SJCRH30 (cell line): ENCODE measurements around the gene TBC1D8. TPM values are rescaled to one million over a fixed set of nuclear protein-coding genes. Genes with fewer than 3 reads are reported as not detected.
A peak's percentile ranks its signal among the peaks of the same experiment; 100 is the strongest.

Experiments used
- DNase-seq, 2 experiments: peaks; one replicate each; pipeline ENCODE4 v3.0.0-alpha.2; 2015 to 2020
- H3K27ac ChIP-seq: fragments of 250-450 bp; sonication (Bioruptor Pico); 2 replicates; pipeline ENCODE4 v1.5.1; 2020; ENCODE audit warnings: mild to moderate bottlenecking, moderate library complexity
- H3K27me3 ChIP-seq: fragments of 250-450 bp; sonication (Bioruptor Pico); 2 replicates; pipeline ENCODE4 v1.5.1; 2020; ENCODE audit warnings: mild to moderate bottlenecking, moderate library complexity
- H3K36me3 ChIP-seq: fragments of 250-450 bp; sonication (Bioruptor Pico); 2 replicates; pipeline ENCODE4 v1.5.1; 2020; ENCODE audit warnings: mild to moderate bottlenecking, moderate library complexity
- H3K4me1 ChIP-seq: fragments of 250-450 bp; sonication (Bioruptor Pico); 2 replicates; pipeline ENCODE4 v1.5.1; 2020; ENCODE audit warnings: mild to moderate bottlenecking, moderate library complexity
- H3K4me3 ChIP-seq: fragments of 250-450 bp; sonication (Bioruptor Pico); 2 replicates; pipeline ENCODE4 v1.5.1; 2020; ENCODE audit warnings: mild to moderate bottlenecking, moderate library complexity
- H3K9me3 ChIP-seq: fragments of 250-450 bp; sonication (Bioruptor Pico); replicated peaks from 2 replicates; pipeline ENCODE4 v1.5.1; 2020; ENCODE audit warnings: mild to moderate bottlenecking, moderate library complexity
- total RNA-seq: library from RNA; depleted of rRNA; stranded (reverse); fragments of >200 nt; shearing (Covaris generic); gene quantifications from 2 replicates; pipeline ENCODE4 v1.2.3, GENCODE V29; 2014

The TBC1D8 gene
- total RNA-seq, 1 experiment from 2014 or later = 8.8 TPM

DNA sequence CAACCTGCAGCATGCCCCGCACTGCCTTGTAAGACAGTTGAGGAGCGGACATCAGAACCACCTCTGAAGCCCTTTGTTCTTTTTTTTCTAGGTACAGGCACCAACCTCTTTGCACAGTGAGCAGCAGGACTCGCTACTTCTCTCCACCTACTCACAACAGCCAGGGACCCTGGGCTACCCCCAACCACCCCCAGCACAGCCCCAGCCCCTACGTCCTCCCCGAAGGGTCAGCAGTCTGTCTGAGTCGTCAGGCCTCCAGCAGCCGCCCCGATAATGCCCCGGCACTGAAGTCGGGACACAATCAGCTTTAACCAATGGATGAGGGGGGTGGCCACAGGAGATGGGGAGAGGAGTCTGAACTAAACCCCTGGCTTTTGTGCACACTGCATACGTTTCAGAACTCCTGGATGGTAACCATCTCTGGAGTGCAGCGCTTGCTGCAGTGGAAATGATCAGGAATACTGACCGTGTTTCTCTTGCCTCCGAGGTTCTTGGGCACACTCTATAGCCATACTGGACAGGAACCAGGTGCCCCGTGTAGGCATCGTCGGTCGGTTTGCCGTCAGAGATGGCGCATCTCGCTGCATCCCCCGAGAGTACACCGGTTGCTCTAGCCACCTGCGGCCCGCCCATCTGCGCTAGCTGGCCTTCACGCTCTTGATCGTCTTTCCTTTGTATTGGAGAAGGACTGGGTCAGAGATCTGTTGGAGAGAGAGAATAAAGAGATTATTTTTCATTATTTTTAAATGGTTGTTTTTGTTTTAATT, 155.7 kb downstream of the TBC1D8 start:
- Histone ChIP-seq H3K27ac (no peak overlapping the region), H3K36me3 (no peaks in the 10 kb centered on the region), H3K4me1 (no peaks in the 10 kb centered on the region), H3K27me3 (peaks cover 16% of the 10 kb centered on the region), H3K4me3 (no peak overlapping the region), H3K9me3 (no peaks in the 10 kb centered on the region)
- DNase-seq = no peak

DNA sequence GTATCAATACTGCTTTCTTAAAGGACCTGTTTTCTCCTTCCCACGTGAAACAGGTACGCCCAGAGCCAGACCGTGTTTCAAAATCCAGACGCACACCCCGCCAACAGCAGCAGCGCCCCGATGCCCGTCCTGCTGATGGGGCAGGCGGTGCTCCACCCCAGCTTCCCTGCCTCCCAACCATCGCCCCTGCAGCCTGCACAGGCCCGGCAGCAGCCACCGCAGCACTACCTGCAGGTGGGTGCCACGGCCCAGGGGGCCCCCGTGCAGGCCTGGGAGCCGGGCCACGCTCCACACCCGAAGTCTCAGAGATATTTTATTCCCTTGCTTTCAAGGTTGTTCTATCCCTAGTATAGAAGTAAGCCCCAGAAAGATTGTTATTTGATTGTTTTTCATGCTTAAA, 157.9 kb downstream of the TBC1D8 start:
- H3K36me3 ChIP-seq = no peaks in the 10 kb centered on the region
- no peaks in the 10 kb centered on the region for H3K4me1 ChIP-seq
- H3K27ac ChIP-seq = no peak overlapping the region
- peaks cover 16% of the 10 kb centered on the region for H3K27me3 ChIP-seq
- no peaks in the 10 kb centered on the region for H3K9me3 ChIP-seq
- no peak for DNase-seq
- H3K4me3 ChIP-seq = no peak overlapping the region

DNA sequence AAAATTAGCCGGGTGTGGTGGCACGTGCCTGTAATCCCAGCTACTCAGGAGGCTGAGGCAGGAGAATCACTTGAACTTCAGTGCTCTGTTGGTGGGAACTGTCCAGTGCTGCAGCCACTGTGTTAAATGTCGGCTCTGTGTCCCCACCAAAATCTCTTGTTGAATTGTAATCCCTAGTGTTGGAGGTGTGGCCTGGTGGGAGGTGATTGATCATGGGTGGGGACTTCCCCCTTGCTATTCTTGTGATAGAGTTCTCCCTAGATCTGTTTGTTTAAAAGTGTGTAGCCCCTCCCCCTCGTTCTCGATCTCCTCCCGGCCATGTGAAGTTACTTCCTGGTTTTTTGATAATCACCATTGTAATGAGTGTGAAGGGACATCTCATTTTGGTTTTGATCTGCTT, 158.9 kb downstream of the TBC1D8 start:
- H3K27me3 ChIP-seq = peaks cover 8% of the 10 kb centered on the region
- DNase-seq = no peak
- H3K36me3 ChIP-seq = no peaks in the 10 kb centered on the region
- no peaks in the 10 kb centered on the region for H3K4me1 ChIP-seq
- no peak overlapping the region for H3K4me3 ChIP-seq
- H3K27ac ChIP-seq = no peak overlapping the region
- H3K9me3 ChIP-seq = no peaks in the 10 kb centered on the region

DNA sequence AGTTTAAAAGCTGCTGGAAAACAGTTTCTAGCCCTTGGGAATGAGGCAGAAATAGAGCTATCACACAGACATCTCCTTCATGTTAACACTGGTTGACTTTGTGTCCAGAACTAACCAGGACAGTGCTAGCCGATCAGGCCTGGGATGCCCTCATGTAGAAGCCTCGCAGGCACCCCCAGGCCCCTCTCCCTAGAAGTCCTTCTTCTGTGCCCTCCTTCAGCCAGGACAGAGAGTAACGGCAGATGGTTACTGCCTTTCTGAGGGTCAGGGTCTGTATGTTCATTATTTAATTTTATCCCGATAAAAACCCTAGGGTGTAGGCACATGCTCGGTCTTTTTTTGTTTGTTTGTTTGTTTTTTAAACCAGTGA, 159.8 kb downstream of the TBC1D8 start:
- no peaks in the 10 kb centered on the region for H3K4me1 ChIP-seq
- H3K27me3 ChIP-seq = peaks cover 4% of the 10 kb centered on the region
- no peaks in the 10 kb centered on the region for H3K36me3 ChIP-seq
- DNase-seq = no peak
- H3K9me3 ChIP-seq = no peaks in the 10 kb centered on the region
- H3K4me3 ChIP-seq = no peak overlapping the region
- no peak overlapping the region for H3K27ac ChIP-seq

DNA sequence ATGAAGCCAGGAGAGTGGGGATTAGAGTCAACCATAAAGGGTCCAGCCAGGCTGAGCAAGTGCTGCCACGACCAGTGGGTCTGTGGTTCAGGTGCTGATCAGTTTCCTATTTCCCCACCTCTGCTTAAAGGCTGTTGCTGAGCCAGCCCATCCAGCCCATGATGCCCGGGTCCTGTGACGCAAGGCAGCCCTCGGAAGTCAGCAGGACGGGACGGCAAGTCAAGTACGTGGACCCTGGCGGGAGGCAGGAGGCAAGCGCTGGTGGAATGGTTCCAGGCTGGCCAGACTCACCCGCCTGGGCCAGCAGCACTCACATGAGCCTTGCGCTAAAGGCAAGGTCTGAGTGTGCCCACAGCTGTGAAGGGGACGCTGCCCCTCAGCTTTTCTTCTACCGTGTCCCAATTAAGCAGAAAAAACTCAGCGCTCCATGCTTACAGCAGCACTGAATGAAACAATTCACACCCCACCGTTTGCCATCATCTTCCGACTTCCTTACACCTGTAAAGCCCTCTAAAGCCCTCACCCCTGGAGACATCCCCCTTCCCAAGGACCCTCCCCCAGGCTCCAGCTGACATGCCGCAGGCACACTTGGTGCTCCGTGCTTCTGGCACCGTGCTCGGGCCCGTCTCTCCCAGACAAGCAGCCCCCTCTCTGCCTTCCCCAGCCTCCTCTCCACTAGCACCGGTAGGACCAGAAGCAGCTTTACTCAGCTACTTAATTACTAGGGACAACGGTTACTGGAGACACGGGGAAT, 160.4 kb downstream of the TBC1D8 start:
- no peaks in the 10 kb centered on the region for H3K36me3 ChIP-seq

DNA sequence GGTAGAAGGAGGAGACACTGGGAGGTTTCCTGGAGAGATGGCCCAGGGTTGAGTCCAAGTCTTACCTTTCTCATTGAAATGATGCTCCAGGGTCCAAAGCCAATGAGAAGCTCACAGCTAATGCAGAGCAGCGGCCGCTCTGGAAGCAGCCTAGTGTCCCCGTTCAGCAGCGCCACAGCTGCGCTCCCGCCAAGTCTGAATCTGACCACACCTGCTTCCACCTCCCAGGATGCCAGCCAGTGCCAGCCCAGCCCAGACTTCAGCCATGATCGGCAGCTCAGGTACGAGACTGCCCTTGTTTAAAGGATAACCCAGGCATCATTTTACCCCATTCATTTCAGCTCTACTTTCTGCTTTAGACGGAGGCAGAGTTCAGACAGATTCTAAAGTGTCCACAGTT, 161.0 kb downstream of the TBC1D8 start:
- H3K4me1 ChIP-seq = no peaks in the 10 kb centered on the region
- H3K36me3 ChIP-seq = no peaks in the 10 kb centered on the region
- H3K4me3 ChIP-seq = no peak overlapping the region
- no peak for DNase-seq
- no peak overlapping the region for H3K27ac ChIP-seq
- H3K27me3 ChIP-seq = no peaks in the 10 kb centered on the region; the same call in 1 of the 2 replicates
- H3K9me3 ChIP-seq = no peaks in the 10 kb centered on the region

More for the DNA sequence above, 160.4 kb downstream of the TBC1D8 start:
- H3K4me3 ChIP-seq = no peak overlapping the region
- H3K4me1 ChIP-seq = no peaks in the 10 kb centered on the region
- H3K27ac ChIP-seq = no peak overlapping the region
- no peak for DNase-seq
- H3K27me3 ChIP-seq = no peaks in the 10 kb centered on the region; the same call in 1 of the 2 replicates
- no peaks in the 10 kb centered on the region for H3K9me3 ChIP-seq

DNA sequence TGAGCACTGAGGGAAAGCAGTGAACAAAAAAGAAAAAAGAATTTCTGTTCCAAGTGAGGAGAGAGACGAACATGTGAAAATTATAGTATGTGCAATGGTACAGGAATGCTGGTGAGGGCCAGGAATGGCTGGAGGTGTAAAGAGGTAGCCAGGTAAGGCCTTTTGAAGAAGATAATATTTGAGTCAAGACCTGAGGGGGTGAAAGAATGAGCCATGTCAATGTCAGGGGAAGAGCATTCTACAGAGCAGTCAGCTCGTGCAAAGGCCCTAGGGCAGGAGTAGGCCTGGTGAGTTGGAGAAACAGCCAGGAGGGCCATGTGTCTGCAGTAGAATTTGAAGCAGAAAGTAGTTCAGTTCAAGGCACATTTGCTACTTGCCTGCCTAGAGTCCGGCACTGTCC, 161.5 kb downstream of the TBC1D8 start:
- H3K36me3 ChIP-seq = no peaks in the 10 kb centered on the region
- H3K27me3 ChIP-seq = no peaks in the 10 kb centered on the region; the same call in 1 of the 2 replicates
- no peaks in the 10 kb centered on the region for H3K4me1 ChIP-seq
- H3K9me3 ChIP-seq = no peaks in the 10 kb centered on the region
- no peak for DNase-seq
- H3K27ac ChIP-seq = no peak overlapping the region
- H3K4me3 ChIP-seq = no peak overlapping the region

DNA sequence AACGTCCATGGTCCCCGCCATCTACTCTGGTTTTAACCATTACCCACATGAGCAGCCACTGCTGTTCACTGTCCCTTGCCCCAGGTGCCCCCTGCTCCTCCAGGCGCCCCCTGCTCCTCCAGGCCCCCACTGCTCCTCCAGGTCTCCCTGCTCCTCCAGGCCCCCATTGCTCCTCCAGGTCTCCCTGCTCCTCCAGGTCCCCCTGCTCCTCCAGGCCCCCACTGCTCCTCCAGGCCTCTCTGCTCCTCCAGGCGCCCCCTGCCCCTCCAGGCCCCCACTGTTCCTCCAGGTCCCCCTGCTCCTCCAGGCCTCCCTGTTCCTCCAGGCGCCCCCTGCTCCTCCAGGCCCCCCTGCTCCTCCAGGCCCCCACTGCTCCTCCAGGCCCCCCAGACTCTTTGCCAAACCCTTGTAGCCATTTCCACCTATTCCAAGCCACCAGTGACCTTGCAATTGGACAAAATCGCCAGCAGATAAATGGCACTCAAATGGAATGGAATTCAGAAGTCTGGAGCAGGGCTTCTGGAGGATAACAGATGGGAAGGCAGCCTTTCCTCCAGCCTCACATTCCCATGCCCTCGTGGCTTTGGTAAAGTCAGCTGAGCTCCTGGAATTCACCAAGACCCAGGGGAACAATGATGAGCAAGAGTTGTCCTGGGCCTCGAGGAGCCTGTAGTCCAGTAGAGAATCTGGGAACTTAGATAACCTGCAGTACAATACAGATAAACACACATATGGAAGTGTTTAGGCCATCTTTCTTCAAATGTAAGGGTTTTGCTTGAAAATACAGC, 162.4 kb downstream of the TBC1D8 start:
- Histone ChIP-seq H3K27me3 (peaks cover 6% of the 10 kb centered on the region), H3K4me3 (no peak overlapping the region), H3K9me3 (no peaks in the 10 kb centered on the region), H3K4me1 (no peaks in the 10 kb centered on the region), H3K27ac (no peak overlapping the region), H3K36me3 (no peaks in the 10 kb centered on the region)
- DNase-seq = no peak

DNA sequence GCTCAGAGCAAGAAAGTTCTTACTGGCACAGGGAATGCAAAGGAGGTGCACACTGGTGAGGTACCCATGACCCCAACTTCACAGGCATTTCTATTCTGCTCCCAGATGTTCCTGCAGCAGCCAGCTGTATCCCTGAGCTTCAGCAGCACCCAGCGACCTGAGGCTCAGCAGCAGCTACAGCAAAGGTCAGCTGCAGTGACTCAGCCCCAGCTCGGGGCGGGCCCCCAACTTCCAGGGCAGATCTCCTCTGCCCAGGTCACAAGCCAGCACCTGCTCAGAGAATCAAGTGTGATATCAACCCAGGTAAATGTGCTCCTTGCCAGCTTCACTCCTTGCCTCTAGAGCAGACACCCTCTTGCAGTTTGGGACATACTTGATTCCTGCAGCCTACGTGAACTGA, 163.2 kb downstream of the TBC1D8 start:
- DNase-seq = no peak
- H3K27me3 ChIP-seq = peaks cover 6% of the 10 kb centered on the region
- H3K4me3 ChIP-seq = no peak overlapping the region
- no peaks in the 10 kb centered on the region for H3K4me1 ChIP-seq
- H3K36me3 ChIP-seq = no peaks in the 10 kb centered on the region
- H3K27ac ChIP-seq = no peak overlapping the region
- H3K9me3 ChIP-seq = no peaks in the 10 kb centered on the region

DNA sequence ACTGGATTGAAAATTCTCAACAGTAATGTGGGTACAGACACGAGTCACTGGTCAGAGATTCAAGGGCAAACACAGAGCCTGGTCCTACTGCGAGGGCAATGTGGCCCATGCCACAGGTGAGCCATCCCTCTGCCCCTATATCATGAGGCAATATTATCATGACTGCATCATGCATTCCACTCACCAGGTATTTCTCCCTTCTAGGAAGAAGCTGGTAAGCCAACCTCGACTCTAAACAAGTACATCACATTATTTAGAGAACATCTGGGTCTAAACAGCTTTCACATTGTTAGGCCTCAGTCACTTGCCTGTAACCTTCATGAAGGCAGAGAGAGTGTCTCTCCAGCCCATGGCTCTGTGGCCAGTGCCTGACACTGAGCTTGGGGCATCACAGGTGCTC, 163.6 kb downstream of the TBC1D8 start:
- Histone ChIP-seq H3K36me3 (no peaks in the 10 kb centered on the region), H3K4me1 (no peaks in the 10 kb centered on the region), H3K27me3 (peaks cover 6% of the 10 kb centered on the region), H3K9me3 (no peaks in the 10 kb centered on the region), H3K4me3 (no peak overlapping the region), H3K27ac (no peak overlapping the region)
- DNase-seq = no peak

DNA sequence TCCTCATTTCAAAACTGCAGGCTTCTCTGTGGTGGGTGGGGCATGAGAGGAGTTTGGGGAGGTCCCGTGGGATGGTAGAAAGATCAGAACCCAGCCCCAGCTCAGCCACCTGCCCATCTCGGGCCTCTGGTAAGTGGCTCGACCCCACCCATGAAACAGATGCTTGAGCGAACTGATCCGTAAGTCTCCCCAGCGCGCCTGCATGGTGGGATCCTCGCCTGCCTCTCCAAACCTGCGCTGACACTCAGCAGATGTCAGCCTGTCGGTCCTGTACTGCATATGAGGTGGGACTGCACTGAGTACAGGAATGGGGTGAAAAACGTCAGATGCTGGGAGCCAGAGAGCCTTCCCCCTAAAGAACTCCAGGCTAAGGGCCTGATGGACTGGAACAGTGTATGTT, 165.0 kb downstream of the TBC1D8 start:
- H3K4me1 ChIP-seq = no peaks in the 10 kb centered on the region
- no peak overlapping the region for H3K27ac ChIP-seq
- no peaks in the 10 kb centered on the region for H3K9me3 ChIP-seq
- H3K27me3 ChIP-seq = peaks cover 11% of the 10 kb centered on the region
- H3K36me3 ChIP-seq = no peaks in the 10 kb centered on the region
- no peak for DNase-seq
- no peak overlapping the region for H3K4me3 ChIP-seq

DNA sequence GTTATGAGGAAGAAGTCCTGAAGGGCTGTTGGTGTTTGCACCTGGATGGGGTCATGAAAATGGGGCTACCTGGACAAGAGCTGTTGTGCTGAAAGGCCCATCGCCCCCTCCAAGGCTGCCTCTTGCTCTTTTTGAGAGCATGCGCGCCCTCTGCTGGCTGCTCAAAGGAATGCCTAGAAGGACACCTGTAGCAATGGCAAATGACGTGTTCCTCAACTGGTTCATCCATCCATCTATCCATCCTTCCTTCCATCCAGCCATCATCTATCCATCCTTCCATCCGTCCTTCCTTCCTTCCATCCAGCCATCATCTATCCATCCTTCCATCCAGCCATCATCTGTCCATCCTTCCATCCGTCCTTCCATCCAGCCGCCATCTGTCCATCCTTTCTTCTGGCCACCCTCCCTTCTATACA, 166.3 kb downstream of the TBC1D8 start:
- no peaks in the 10 kb centered on the region for H3K36me3 ChIP-seq
- H3K4me3 ChIP-seq = no peak overlapping the region
- no peak overlapping the region for H3K27ac ChIP-seq
- no peaks in the 10 kb centered on the region for H3K4me1 ChIP-seq
- DNase-seq = peak; percentile 68 to 79
- peaks cover 14% of the 10 kb centered on the region; the same call in 1 of the 2 replicates for H3K27me3 ChIP-seq
- no peaks in the 10 kb centered on the region for H3K9me3 ChIP-seq

DNA sequence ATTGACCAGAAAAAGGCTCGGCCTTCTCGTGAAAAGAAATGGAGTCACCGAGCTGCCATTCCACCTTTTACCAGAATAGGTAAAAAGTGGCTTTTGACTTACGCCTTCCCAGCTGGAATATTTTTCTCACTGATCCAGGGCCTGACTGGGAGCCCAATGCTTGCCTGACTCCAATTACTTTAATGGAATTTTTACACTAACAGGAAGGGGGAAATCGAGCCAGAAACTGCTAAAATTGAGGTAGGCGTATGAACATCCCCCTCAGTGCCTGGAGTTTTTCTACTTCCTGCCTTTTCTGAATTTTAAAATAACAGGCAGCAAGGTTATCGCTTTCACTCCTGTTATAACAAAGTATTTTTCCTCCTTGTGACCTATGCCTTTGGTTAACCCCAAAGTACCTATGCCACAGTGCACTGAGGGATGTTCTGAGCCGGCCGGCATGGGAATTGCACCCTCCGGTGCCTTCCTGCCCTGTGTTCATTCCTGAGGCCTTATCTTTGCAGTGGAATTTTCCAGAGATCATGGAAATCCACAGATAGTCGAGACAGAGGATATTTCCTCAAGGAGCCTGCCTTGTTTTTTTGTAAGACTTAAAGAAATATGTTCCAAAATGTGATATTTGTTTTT, 167.4 kb downstream of the TBC1D8 start:
- Histone ChIP-seq H3K4me1 (no peaks in the 10 kb centered on the region), H3K36me3 (no peaks in the 10 kb centered on the region), H3K4me3 (no peak overlapping the region), H3K9me3 (no peaks in the 10 kb centered on the region), H3K27ac (no peak overlapping the region), H3K27me3 (peaks cover 14% of the 10 kb centered on the region; the same call in 1 of the 2 replicates)
- no peak for DNase-seq

DNA sequence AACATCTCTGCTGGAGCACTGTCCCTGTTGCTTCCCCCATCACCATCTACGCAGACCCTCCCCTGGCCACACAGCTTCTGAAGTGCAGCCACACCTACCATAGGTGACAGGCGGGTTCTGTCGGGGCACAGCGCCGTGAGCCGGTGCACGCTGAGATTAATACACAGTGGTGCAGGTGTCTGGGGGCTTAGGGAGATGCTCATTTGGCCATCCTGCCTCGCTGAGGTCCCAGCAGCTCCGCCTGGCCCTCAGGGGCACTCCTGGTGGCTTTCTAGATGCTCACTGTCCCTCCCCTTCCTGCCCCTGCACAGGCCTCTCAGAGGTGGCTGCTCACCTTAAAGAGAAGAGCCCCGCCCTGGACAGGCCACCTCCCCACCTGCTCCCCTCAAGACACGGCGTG, 168.0 kb downstream of the TBC1D8 start:
- Histone ChIP-seq H3K36me3 (no peaks in the 10 kb centered on the region), H3K4me3 (no peak overlapping the region), H3K4me1 (no peaks in the 10 kb centered on the region), H3K9me3 (no peaks in the 10 kb centered on the region), H3K27me3 (peaks cover 14% of the 10 kb centered on the region; the same call in 1 of the 2 replicates), H3K27ac (no peak overlapping the region)
- DNase-seq = no peak
